ENCODE measurements around the gene COL15A1.

DNA sequence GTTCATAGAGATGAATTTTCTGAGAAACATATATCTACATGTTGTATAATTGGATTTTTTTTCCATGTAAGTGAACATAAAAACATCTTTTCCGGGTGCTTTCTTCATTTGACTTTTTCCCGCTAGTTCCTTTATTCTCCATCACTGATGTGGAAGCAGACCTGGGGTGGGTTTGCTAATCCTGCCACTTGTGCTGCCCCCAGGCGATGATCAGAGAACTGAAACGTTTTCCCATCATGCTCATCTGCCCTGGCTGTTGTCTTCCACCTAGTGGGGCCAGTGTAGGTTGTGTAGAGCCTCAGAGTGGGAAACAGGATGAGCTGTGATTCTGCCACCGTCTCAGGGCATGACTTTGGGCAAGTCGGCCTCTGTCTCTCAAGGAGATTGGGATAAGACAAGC is 127.0 kb downstream of the COL15A1 start:
- TF ChIP-seq, protein P1, sequence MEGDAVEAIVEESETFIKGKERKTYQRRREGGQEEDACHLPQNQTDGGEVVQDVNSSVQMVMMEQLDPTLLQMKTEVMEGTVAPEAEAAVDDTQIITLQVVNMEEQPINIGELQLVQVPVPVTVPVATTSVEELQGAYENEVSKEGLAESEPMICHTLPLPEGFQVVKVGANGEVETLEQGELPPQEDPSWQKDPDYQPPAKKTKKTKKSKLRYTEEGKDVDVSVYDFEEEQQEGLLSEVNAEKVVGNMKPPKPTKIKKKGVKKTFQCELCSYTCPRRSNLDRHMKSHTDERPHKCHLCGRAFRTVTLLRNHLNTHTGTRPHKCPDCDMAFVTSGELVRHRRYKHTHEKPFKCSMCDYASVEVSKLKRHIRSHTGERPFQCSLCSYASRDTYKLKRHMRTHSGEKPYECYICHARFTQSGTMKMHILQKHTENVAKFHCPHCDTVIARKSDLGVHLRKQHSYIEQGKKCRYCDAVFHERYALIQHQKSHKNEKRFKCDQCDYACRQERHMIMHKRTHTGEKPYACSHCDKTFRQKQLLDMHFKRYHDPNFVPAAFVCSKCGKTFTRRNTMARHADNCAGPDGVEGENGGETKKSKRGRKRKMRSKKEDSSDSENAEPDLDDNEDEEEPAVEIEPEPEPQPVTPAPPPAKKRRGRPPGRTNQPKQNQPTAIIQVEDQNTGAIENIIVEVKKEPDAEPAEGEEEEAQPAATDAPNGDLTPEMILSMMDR (IDR thresholded peaks at IDR 0.05): no peak
- TF ChIP-seq POLR2A (IDR thresholded peaks at IDR 0.05): no peak

Measured in stomach (tissue), 4 donors.